Right ventricle myocardium inferior (tissue), 1 donor: ENCODE measurements around the gene TMEM120B. TPM values are rescaled to one million over a fixed set of nuclear protein-coding genes. Genes with fewer than 3 reads are reported as not detected.

Source experiments
- total RNA-seq: library from RNA; stranded (reverse); fragmentation: NEBNext Ultra II Directional; extraction: Animal tissue kit (Norgen Biotek cat#: 25700); gene quantifications from one replicate; pipeline ENCODE4 v1.2.1, GENCODE V29; 2021
- donor health status: DM: no; HTN: yes; CAD: no; lungs with severe emphysema.

Gene TMEM120B
- total RNA-seq, 1 donor from 2014 or later = 10.3 TPM

Other genes with a start within 250 kb of the TMEM120B start
- gene KDM2B, start 131.7 kb upstream of the TMEM120B start, total RNA-seq = 13.1 TPM
- gene ORAI1, start 86.2 kb upstream of the TMEM120B start, total RNA-seq = 11.5 TPM
- gene MORN3, start 43.1 kb upstream of the TMEM120B start, total RNA-seq = 0.11 TPM
- gene RHOF, start 80.9 kb downstream of the TMEM120B start, total RNA-seq = 47.7 TPM
- 8.0 TPM for gene SETD1B, start 91.3 kb downstream of the TMEM120B start, total RNA-seq
- gene HPD, start 146.1 kb downstream of the TMEM120B start, total RNA-seq = 2.3 TPM
- 35.4 TPM for gene PSMD9, start 176.0 kb downstream of the TMEM120B start, total RNA-seq
- 1.3 TPM for gene CFAP251, start 205.8 kb downstream of the TMEM120B start, total RNA-seq